CD4-positive, CD25-positive, alpha-beta regulatory T cell (primary cell): Measurements from ENCODE around the gene CDH13. TPM values are rescaled to one million over a fixed set of nuclear protein-coding genes. Genes with fewer than 3 reads are reported as not detected.

ENCODE experiments used
- ATAC-seq, 2 donors: fragments of 150-1000 bp; cut with Tn5 transposase; one replicate each; pipeline ENCODE4 v1.10.0; 2021; ENCODE audit warnings: low read depth in 2 of 2, moderate number of reproducible peaks in 2 of 2, moderate library complexity in 1 of 2
- DNase-seq, 3 donors: peaks; one replicate each; pipeline versions ENCODE4 v3.0.0 to v3.0.0-alpha.2; 2012 to 2022; ENCODE audit warnings: mixed read lengths in 1 of 3
- H3K27ac ChIP-seq: one replicate; pipeline ENCODE4 v1.7.0; 2013; ENCODE audit warnings: mild to moderate bottlenecking, low read length; ENCODE audit not compliant: insufficient read depth, poor library complexity, severe bottlenecking
- H3K27me3 ChIP-seq: one replicate; pipeline ENCODE4 v1.7.0; 2013; ENCODE audit warnings: low read length; ENCODE audit not compliant: control insufficient read depth, insufficient read depth
- H3K36me3 ChIP-seq: one replicate; pipeline ENCODE4 v1.7.0; 2013; ENCODE audit warnings: mild to moderate bottlenecking, low read length, moderate library complexity; ENCODE audit not compliant: control insufficient read depth, insufficient read depth
- H3K4me1 ChIP-seq: 2 replicates; pipeline ENCODE4 v1.7.0; 2013; ENCODE audit warnings: mild to moderate bottlenecking, low read length; ENCODE audit not compliant: insufficient read depth, control insufficient read depth, poor library complexity, severe bottlenecking
- H3K4me3 ChIP-seq: one replicate; pipeline ENCODE4 v1.7.0; 2013; ENCODE audit warnings: low read depth, mild to moderate bottlenecking, low read length, moderate library complexity
- H3K9me3 ChIP-seq, 2 experiments: 1 replicate in 1 of 2; 2 replicates in 1 of 2; pipeline ENCODE4 v1.7.0; 2013; ENCODE audit warnings: low read length in 2 of 2, mild to moderate bottlenecking in 1 of 2, moderate library complexity in 1 of 2; ENCODE audit not compliant: control insufficient read depth in 2 of 2
- H3K27ac Mint-ChIP-seq, 3 donors: one replicate each; pipeline ENCODE4 v1.8.0; 2020 to 2022; ENCODE audit warnings: mild to moderate bottlenecking in 3 of 3, mixed read lengths in 3 of 3, moderate library complexity in 2 of 3
- H3K27me3 Mint-ChIP-seq: one replicate; pipeline ENCODE4 v1.8.0; 2022; ENCODE audit warnings: mild to moderate bottlenecking, mixed read lengths
- H3K36me3 Mint-ChIP-seq: one replicate; pipeline ENCODE4 v1.8.0; 2020; ENCODE audit warnings: mixed read lengths
- H3K4me1 Mint-ChIP-seq, 4 donors: one replicate each; pipeline ENCODE4 v1.8.0; 2020 to 2022; ENCODE audit warnings: mixed read lengths in 4 of 4, mild to moderate bottlenecking in 1 of 4
- H3K4me3 Mint-ChIP-seq, 4 donors: one replicate each; pipeline ENCODE4 v1.8.0; 2020 to 2022; ENCODE audit warnings: mild to moderate bottlenecking in 4 of 4, mixed read lengths in 4 of 4, moderate library complexity in 3 of 4
- H3K9me3 Mint-ChIP-seq, 7 donors: one replicate each; pipeline ENCODE4 v1.8.0; 2020 to 2022; ENCODE audit warnings: mixed read lengths in 7 of 7, mild to moderate bottlenecking in 3 of 7, moderate library complexity in 2 of 7
- polyA plus RNA-seq, 4 donors: library from polyadenylated mRNA; unstranded; fragments of 300-500 nt; fragmentation: Illumina TruSeq; gene quantifications; one replicate each; pipeline ENCODE4 v1.2.3, GENCODE V29; 2021
- total RNA-seq: library from RNA; stranded (reverse); gene quantifications from one replicate; pipeline ENCODE4 v1.2.3, GENCODE V29; 2022

Gene CDH13
- total and polyA plus RNA-seq, 5 donors from 2014 or later: not detected

- H3K27me3 Mint-ChIP-seq: no peaks in the 10 kb centered on the region
- peaks cover 0 to 3% (median 0%) of the 10 kb centered on the region in 7 donors for H3K9me3 Mint-ChIP-seq
- H3K27ac Mint-ChIP-seq: no peak overlapping the region
- no peak for DNase-seq
- H3K4me3 Mint-ChIP-seq: no peak overlapping the region
- Histone ChIP-seq H3K36me3 (no peaks in the 10 kb centered on the region), H3K27ac (no peak overlapping the region), H3K9me3 (no peaks in the 10 kb centered on the region), H3K4me3 (no peak overlapping the region), H3K4me1 (no peaks in the 10 kb centered on the region), H3K27me3 (no peaks in the 10 kb centered on the region)
- ATAC-seq: no peak
- H3K4me1 Mint-ChIP-seq: no peaks in the 10 kb centered on the region
- H3K36me3 Mint-ChIP-seq: no peaks in the 10 kb centered on the region
Observed at GRCh38 chr16:83669456-83669855, 1042.7 kb downstream of the CDH13 start.

DNA sequence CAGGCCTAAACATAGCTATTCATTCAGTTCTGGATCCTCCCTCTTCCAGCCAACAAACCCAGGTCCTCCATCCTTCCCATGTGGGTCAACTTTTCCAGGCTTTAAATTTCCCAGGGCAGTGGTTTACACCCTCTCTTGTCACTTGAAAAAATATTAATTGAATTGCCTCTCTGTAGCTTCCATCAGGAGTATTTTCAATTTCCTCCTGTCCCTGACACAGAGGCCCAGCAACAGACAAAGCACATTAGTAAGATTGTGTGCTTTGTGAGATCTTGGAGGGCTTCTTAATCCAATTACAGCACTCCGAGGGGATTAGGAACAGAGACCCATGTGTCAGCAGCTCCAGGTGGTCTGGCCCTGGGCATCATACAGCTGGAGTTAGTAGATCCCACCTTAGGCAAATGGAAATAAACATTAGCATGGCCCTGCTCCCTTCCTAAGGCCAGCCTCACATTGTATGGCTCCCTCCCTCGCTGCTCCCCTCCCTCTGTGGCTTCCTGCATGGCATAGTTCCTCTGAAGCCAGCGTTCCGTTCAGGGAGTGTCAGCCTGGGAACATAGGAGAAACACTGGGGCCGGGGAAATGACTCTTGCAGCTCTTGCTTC is 1048.3 kb downstream of the CDH13 start:
- Mint-ChIP-seq H3K36me3 (no peaks in the 10 kb centered on the region), H3K4me1 (no peaks in the 10 kb centered on the region), H3K4me3 (no peak overlapping the region), H3K9me3 (peaks cover 0 to 1% (median 0%) of the 10 kb centered on the region in 7 donors), H3K27me3 (no peaks in the 10 kb centered on the region), H3K27ac (no peak overlapping the region)
- Histone ChIP-seq H3K4me3 (no peak overlapping the region), H3K9me3 (no peaks in the 10 kb centered on the region), H3K27me3 (no peaks in the 10 kb centered on the region), H3K4me1 (no peaks in the 10 kb centered on the region), H3K36me3 (no peaks in the 10 kb centered on the region), H3K27ac (no peak overlapping the region)
- no peak for DNase-seq
- no peak for ATAC-seq

GRCh38 chr16:83676086-83676485 is 1049.3 kb downstream of the CDH13 start:
- ATAC-seq: no peak
- H3K4me1 ChIP-seq: no peaks in the 10 kb centered on the region
- H3K27ac Mint-ChIP-seq: no peak overlapping the region
- no peak overlapping the region for H3K27ac ChIP-seq
- H3K4me1 Mint-ChIP-seq: no peaks in the 10 kb centered on the region
- no peaks in the 10 kb centered on the region for H3K36me3 Mint-ChIP-seq
- H3K4me3 ChIP-seq: no peak overlapping the region
- H3K27me3 Mint-ChIP-seq: no peaks in the 10 kb centered on the region
- H3K9me3 Mint-ChIP-seq: no peaks in the 10 kb centered on the region
- H3K9me3 ChIP-seq: no peaks in the 10 kb centered on the region
- H3K36me3 ChIP-seq: no peaks in the 10 kb centered on the region
- H3K27me3 ChIP-seq: no peaks in the 10 kb centered on the region
- H3K4me3 Mint-ChIP-seq: no peak overlapping the region
- DNase-seq: no peak

GRCh38 chr16:83680980-83681379 is 1054.2 kb downstream of the CDH13 start:
- DNase-seq (no peak), ATAC-seq (no peak)
- no peaks in the 10 kb centered on the region for H3K4me1 Mint-ChIP-seq
- no peaks in the 10 kb centered on the region for H3K9me3 Mint-ChIP-seq
- H3K27ac Mint-ChIP-seq: no peak overlapping the region
- H3K27me3 ChIP-seq: no peaks in the 10 kb centered on the region
- no peaks in the 10 kb centered on the region for H3K36me3 ChIP-seq
- H3K4me3 ChIP-seq: no peak overlapping the region
- H3K4me1 ChIP-seq: no peaks in the 10 kb centered on the region
- H3K27ac ChIP-seq: no peak overlapping the region
- no peaks in the 10 kb centered on the region for H3K36me3 Mint-ChIP-seq
- no peak overlapping the region for H3K4me3 Mint-ChIP-seq
- peaks cover 6% of the 10 kb centered on the region for H3K27me3 Mint-ChIP-seq
- no peaks in the 10 kb centered on the region for H3K9me3 ChIP-seq

DNA sequence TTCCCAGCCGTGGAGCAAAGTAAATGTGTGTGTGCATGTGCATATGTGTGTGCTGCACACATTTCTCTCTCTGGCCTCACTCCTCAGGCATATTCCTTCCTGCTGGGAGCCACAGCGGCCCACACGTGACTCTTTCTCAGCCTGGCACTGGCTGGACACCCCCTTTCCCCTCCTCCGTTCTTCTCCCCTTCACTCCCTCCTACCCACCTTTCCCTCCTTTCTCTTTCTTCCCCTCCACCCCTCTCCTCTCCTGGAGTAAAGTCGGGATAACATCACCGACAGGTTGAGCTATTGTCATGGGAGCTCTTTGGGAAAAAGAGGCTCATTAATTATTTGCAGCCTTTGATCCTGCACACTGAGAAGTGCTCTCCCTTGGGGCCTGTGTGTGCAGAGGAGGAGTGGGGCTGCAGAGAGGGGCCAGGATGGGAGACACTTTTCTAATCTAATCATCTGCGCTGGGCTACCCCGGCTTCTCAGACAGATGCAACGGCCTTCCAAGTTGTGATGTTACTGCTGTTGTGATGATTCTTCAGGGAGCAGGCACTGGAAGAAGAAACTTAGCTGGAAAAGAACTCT is 1054.7 kb downstream of the CDH13 start:
- Mint-ChIP-seq H3K4me1 (no peaks in the 10 kb centered on the region), H3K36me3 (no peaks in the 10 kb centered on the region), H3K27ac (no peak overlapping the region), H3K9me3 (no peaks in the 10 kb centered on the region), H3K4me3 (no peak overlapping the region), H3K27me3 (peaks cover 6% of the 10 kb centered on the region)
- H3K27ac ChIP-seq: no peak overlapping the region
- no peak for ATAC-seq
- no peaks in the 10 kb centered on the region for H3K4me1 ChIP-seq
- H3K4me3 ChIP-seq: no peak overlapping the region
- no peaks in the 10 kb centered on the region for H3K9me3 ChIP-seq
- H3K27me3 ChIP-seq: no peaks in the 10 kb centered on the region
- DNase-seq: no peak
- H3K36me3 ChIP-seq: no peaks in the 10 kb centered on the region

- peaks cover 6% of the 10 kb centered on the region for H3K27me3 Mint-ChIP-seq
- no peak for DNase-seq
Observed at GRCh38 chr16:83682116-83682867, 1055.5 kb downstream of the CDH13 start.

GRCh38 chr16:83682868-83683235 is 1056.1 kb downstream of the CDH13 start:
- Histone ChIP-seq H3K9me3 (no peaks in the 10 kb centered on the region), H3K4me1 (no peaks in the 10 kb centered on the region), H3K27me3 (no peaks in the 10 kb centered on the region), H3K27ac (no peak overlapping the region), H3K4me3 (no peak overlapping the region), H3K36me3 (no peaks in the 10 kb centered on the region)
- DNase-seq (no peak), ATAC-seq (no peak)
- Mint-ChIP-seq H3K36me3 (no peaks in the 10 kb centered on the region), H3K4me1 (no peaks in the 10 kb centered on the region), H3K27me3 (peaks cover 6% of the 10 kb centered on the region), H3K9me3 (no peaks in the 10 kb centered on the region), H3K4me3 (no peak overlapping the region), H3K27ac (no peak overlapping the region)

More at GRCh38 chr16:83682116-83682867, 1055.5 kb downstream of the CDH13 start:
- H3K9me3 Mint-ChIP-seq: no peaks in the 10 kb centered on the region
- no peak overlapping the region for H3K27ac ChIP-seq
- no peak overlapping the region for H3K4me3 Mint-ChIP-seq
- no peaks in the 10 kb centered on the region for H3K36me3 ChIP-seq
- no peak for ATAC-seq
- no peaks in the 10 kb centered on the region for H3K9me3 ChIP-seq
- no peaks in the 10 kb centered on the region for H3K36me3 Mint-ChIP-seq
- no peak overlapping the region for H3K27ac Mint-ChIP-seq
- H3K4me1 ChIP-seq: no peaks in the 10 kb centered on the region
- no peaks in the 10 kb centered on the region for H3K27me3 ChIP-seq
- H3K4me3 ChIP-seq: no peak overlapping the region
- H3K4me1 Mint-ChIP-seq: no peaks in the 10 kb centered on the region
